MCF 10A (cell line): ENCODE measurements around the gene EFCC1. TPM values are rescaled to one million over a fixed set of nuclear protein-coding genes. Genes with fewer than 3 reads are reported as not detected.
A peak's percentile ranks its signal among the peaks of the same experiment; 100 is the strongest.

ENCODE experiments used
- Bru-seq: library from RNA; stranded (reverse); fragments of 400-500 nt; gene quantifications from one replicate; lab custom pipeline; 2021; lab: Mats Ljungman, UMichigan
- BruChase-seq, 2 experiments: library from RNA; stranded (reverse); fragments of 400-500 nt; gene quantifications; one replicate each; lab custom pipeline; 2021; lab: Mats Ljungman, UMichigan
- BruUV-seq: library from RNA; stranded (reverse); fragments of 400-500 nt; replicated peaks from 2 replicates; lab custom pipeline; 2021; lab: Mats Ljungman, UMichigan
- CTCF ChIA-PET: fragments of 300-600 bp; sonication (Branson Sonifier 250); formaldehyde crosslinking; extraction: SDS; loops from one replicate; lab custom pipeline; 2021; ENCODE audit warnings: antibody characterized with exemption, inconsistent platforms; lab: Yijun Ruan, JAX
- POLR2A ChIA-PET: fragments of 300-600, 350-650 bp; sonication (Branson Sonifier 250); formaldehyde crosslinking; extraction: SDS; loops from one replicate; lab custom pipeline; 2020; ENCODE audit warnings: antibody characterized with exemption, inconsistent platforms; lab: Yijun Ruan, JAX
- DNase-seq: peaks from one replicate; pipeline ENCODE4 v3.0.0-alpha.2; 2018; ENCODE audit not compliant: unreplicated experiment
- H3K27ac Mint-ChIP-seq: one replicate; pipeline ENCODE4 v1.8.0; 2022; ENCODE audit warnings: mild to moderate bottlenecking, low read depth, mixed read lengths; ENCODE audit not compliant: unreplicated experiment
- H3K27me3 Mint-ChIP-seq: one replicate; pipeline ENCODE4 v1.8.0; 2022; ENCODE audit warnings: mixed read lengths; ENCODE audit not compliant: insufficient read depth, unreplicated experiment
- H3K36me3 Mint-ChIP-seq: one replicate; pipeline ENCODE4 v1.8.0; 2022; ENCODE audit warnings: mild to moderate bottlenecking, moderate library complexity, mixed read lengths; ENCODE audit not compliant: insufficient read depth, unreplicated experiment
- H3K4me1 Mint-ChIP-seq: one replicate; pipeline ENCODE4 v1.8.0; 2022; ENCODE audit warnings: mixed read lengths; ENCODE audit not compliant: insufficient read depth, unreplicated experiment
- H3K4me3 Mint-ChIP-seq: one replicate; pipeline ENCODE4 v1.8.0; 2022; ENCODE audit warnings: mild to moderate bottlenecking, moderate library complexity, mixed read lengths; ENCODE audit not compliant: unreplicated experiment
- H3K9me3 Mint-ChIP-seq: one replicate; pipeline ENCODE4 v1.8.0; 2022; ENCODE audit warnings: mixed read lengths; ENCODE audit not compliant: unreplicated experiment
- intact Hi-C: fragments of 100-400 bp; cut with micrococcal nuclease; formaldehyde crosslinking; loops from 2 replicates; pipeline ENCODE4 v1.14.1; 2022
- long read RNA-seq: library from polyadenylated mRNA; stranded (forward); transcript quantifications from one replicate; pipeline ENCODE4 v2.0.0, GENCODE V29; 2022
- total RNA-seq: library from RNA; stranded (reverse); gene quantifications from 2 replicates; pipeline ENCODE4 v1.2.3, GENCODE V29; 2022
- TF ChIP-seq, protein P1 (sequence below): fragments of 200-600 bp; IDR thresholded peaks from one replicate; pipeline ENCODE4 v1.8.0; 2022; ENCODE audit warnings: antibody characterized with exemption, mild to moderate bottlenecking; ENCODE audit not compliant: unreplicated experiment

EFCC1 gene, protein sequence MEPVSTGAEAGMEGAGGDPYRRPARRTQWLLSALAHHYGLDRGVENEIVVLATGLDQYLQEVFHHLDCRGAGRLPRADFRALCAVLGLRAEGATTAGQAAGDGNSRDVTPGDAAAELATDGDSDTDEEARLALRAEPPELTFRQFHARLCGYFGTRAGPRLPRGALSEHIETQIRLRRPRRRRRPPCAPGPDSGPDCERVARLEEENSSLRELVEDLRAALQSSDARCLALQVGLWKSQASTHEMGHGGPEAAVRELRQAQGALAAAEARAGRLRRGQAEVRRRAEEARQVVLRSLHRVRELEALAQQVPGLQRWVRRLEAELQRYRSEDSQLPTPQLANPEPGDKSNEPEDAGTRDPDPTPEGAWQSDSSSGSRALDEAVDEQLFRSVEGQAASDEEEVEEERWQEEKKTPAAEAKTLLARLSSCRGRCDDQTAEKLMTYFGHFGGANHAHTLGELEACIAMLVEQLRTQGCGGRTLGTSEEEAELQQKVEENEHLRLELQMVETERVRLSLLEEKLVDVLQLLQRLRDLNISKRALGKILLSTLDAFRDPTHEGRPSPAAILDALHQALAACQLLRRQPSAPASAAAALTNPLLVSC
- total RNA-seq: not detected in 2 replicates
- Bru-seq, nascent RNA: percentile 3 among the genes with signal in this experiment
- percentile 3 among the genes with signal in this experiment for BruChase-seq, experiment 1, labeled RNA remaining after a 6-hour chase
- percentile 8 among the genes with signal in this experiment for BruChase-seq, experiment 2, labeled RNA remaining after a 2-hour chase
- long read RNA-seq: 0 reads

DNA sequence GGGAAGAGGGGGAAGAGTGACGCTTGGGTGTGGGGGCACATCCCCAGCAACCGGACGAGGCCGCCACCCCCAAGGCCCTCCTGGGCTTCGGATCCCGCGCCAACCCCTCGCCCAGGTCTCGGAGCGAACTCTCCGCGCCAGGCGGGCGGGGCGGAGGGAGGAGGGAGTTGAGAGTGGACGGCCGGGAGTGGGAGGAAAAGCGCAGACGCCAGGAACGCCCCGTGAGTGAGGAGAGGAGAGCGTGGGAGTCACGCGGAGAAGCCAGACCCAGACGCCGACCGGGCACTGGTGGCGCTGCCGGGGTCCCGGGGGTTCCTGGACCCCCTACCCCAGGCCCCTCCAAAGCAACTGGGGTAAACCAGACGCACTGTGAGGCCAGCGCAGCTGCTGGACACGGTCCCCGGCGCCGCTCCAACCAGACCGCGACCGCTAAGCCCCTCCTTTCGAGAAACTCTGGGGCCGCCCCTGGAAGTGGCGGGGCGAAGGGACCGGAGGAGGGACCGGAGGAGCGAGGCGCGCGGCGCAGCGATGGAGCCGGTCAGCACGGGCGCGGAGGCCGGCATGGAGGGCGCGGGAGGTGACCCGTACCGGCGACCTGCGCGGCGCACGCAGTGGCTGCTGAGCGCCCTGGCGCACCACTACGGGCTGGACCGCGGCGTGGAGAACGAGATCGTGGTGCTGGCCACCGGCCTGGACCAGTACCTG lies at the start of gene EFCC1:
EFCC1 (plus strand) TSS at position 204 of the 705 bp plus-strand sequence; CDS start at position 529, 325 bp downstream.
- CTCF ChIA-PET: no interaction called here
- no peaks in the 10 kb centered on the region for H3K4me1 Mint-ChIP-seq
- TF ChIP-seq, protein P1, sequence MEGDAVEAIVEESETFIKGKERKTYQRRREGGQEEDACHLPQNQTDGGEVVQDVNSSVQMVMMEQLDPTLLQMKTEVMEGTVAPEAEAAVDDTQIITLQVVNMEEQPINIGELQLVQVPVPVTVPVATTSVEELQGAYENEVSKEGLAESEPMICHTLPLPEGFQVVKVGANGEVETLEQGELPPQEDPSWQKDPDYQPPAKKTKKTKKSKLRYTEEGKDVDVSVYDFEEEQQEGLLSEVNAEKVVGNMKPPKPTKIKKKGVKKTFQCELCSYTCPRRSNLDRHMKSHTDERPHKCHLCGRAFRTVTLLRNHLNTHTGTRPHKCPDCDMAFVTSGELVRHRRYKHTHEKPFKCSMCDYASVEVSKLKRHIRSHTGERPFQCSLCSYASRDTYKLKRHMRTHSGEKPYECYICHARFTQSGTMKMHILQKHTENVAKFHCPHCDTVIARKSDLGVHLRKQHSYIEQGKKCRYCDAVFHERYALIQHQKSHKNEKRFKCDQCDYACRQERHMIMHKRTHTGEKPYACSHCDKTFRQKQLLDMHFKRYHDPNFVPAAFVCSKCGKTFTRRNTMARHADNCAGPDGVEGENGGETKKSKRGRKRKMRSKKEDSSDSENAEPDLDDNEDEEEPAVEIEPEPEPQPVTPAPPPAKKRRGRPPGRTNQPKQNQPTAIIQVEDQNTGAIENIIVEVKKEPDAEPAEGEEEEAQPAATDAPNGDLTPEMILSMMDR: no peak
- intact Hi-C loops: no loop called here
- POLR2A ChIA-PET: no interaction called here
- H3K27me3 Mint-ChIP-seq: peaks cover 56% of the 10 kb centered on the region
- no peaks in the 10 kb centered on the region for H3K36me3 Mint-ChIP-seq
- H3K4me3 Mint-ChIP-seq: no peak within 1 kb of the TSS
- no peak within 1 kb of the TSS for H3K27ac Mint-ChIP-seq
- BruUV-seq: no TSS peak
- no peaks in the 10 kb centered on the region for H3K9me3 Mint-ChIP-seq
- DNase-seq: no peak

DNA sequence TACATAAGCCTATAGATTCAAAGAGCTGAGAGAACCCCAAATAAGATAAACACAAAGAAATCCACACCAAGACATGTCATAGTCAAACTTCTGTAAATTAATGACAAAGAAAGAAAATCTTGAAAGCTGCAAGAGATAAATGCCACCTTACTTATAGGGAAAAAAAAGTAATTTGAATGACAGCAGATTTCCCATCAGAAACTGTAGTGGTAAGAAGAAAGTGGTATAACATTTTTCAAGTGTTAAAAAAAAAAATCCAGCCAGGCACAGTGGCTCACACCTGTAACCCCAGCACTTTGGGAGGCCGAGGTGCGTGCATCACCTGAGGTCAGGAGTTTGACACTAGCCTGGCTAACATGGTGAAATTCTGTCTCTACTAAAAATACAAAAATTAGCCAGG lies 44.7 kb upstream of the EFCC1 start:
- Mint-ChIP-seq H3K9me3 (no peaks in the 10 kb centered on the region), H3K27me3 (peaks cover 33% of the 10 kb centered on the region), H3K36me3 (no peaks in the 10 kb centered on the region), H3K27ac (no peak overlapping the region), H3K4me3 (no peak overlapping the region), H3K4me1 (no peaks in the 10 kb centered on the region)
- intact Hi-C loops: no loop called here
- TF ChIP-seq, protein P1: no peak
- POLR2A ChIA-PET: no interaction called here
- DNase-seq: no peak
- BruUV-seq: no TSS peak
- CTCF ChIA-PET: interaction anchor here (0.9 kb wide), 1 partner anchor 14 kb away, joined by 5 read pairs; no protein-coding TSS in a partner anchor

DNA sequence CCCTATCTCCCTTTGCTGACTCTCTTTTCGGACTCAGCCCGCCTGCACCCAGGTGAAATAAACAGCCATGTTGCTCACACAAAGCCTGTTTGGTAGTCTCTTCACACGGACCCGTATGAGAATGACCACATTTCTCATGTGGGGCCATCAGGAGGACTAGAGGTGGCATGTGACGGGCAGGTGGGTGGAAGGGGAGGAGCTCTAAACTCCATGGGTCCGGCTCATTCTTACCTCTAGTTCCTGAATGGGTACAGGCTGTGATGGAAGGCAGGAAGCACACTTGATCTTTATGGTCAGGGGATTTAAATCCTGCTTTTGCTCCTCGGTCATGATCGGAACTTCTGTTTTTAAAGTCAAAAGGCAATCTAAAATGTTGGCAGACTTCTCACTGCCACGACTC lies 35.8 kb upstream of the EFCC1 start:
- Mint-ChIP-seq H3K27me3 (peaks cover 30% of the 10 kb centered on the region), H3K4me1 (no peaks in the 10 kb centered on the region), H3K36me3 (no peaks in the 10 kb centered on the region), H3K27ac (no peak overlapping the region), H3K4me3 (no peak overlapping the region), H3K9me3 (no peaks in the 10 kb centered on the region)
- POLR2A ChIA-PET: no interaction called here
- intact Hi-C loops: no loop called here
- DNase-seq: no peak
- TF ChIP-seq, protein P1: no peak
- BruUV-seq: no TSS peak
- CTCF ChIA-PET: interaction anchor here (0.6 kb wide), 1 partner anchor 177 kb away, joined by 3 read pairs; no protein-coding TSS in a partner anchor
